OCI-LY1 (cell line): Measurements from ENCODE around the gene ECEL1.

Experiments
- EZH2 ChIP-seq: fragments of 200-600 bp; sonication (generic), shearing (Covaris generic); IDR thresholded peaks from 2 replicates; pipeline ENCODE4 v1.8.0; 2017; ENCODE audit warnings: borderline replicate concordance, mixed run types, mild to moderate bottlenecking, antibody characterized with exemption, low read length, moderate library complexity, mixed read lengths
- TF ChIP-seq, protein P1 (sequence below): fragments of 200-600 bp; sonication (generic), shearing (Covaris generic); IDR thresholded peaks from 2 replicates; pipeline ENCODE4 v1.5.1; 2017; ENCODE audit warnings: mild to moderate bottlenecking, antibody characterized with exemption, low read length, moderate library complexity, mixed read lengths

- TF ChIP-seq, protein P1, sequence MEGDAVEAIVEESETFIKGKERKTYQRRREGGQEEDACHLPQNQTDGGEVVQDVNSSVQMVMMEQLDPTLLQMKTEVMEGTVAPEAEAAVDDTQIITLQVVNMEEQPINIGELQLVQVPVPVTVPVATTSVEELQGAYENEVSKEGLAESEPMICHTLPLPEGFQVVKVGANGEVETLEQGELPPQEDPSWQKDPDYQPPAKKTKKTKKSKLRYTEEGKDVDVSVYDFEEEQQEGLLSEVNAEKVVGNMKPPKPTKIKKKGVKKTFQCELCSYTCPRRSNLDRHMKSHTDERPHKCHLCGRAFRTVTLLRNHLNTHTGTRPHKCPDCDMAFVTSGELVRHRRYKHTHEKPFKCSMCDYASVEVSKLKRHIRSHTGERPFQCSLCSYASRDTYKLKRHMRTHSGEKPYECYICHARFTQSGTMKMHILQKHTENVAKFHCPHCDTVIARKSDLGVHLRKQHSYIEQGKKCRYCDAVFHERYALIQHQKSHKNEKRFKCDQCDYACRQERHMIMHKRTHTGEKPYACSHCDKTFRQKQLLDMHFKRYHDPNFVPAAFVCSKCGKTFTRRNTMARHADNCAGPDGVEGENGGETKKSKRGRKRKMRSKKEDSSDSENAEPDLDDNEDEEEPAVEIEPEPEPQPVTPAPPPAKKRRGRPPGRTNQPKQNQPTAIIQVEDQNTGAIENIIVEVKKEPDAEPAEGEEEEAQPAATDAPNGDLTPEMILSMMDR = no peak
- TF ChIP-seq EZH2 = no peak
Measured at GRCh38 chr2:232522623-232523401, 35.2 kb upstream of the ECEL1 start.
